ENCODE results near the gene GLRA3.

Gene GLRA3

GRCh38 chr4:174600391-174600790 is 228.7 kb downstream of the GLRA3 start:
- H3K4me3 ChIP-seq (replicated peaks; ENCODE audit: low read depth, low read length) = no peak overlapping the region
- DNase-seq (ENCODE audit: extremely low read depth, insufficient read length) = no peak
- H3K27me3 ChIP-seq (replicated peaks; ENCODE audit: control insufficient read depth, insufficient read depth, low read length) = no peaks in the 10 kb centered on the region
- no peaks in the 10 kb centered on the region for H3K36me3 ChIP-seq (ENCODE audit: control insufficient read depth, insufficient read depth, low read length)
- TF ChIP-seq, protein P1, sequence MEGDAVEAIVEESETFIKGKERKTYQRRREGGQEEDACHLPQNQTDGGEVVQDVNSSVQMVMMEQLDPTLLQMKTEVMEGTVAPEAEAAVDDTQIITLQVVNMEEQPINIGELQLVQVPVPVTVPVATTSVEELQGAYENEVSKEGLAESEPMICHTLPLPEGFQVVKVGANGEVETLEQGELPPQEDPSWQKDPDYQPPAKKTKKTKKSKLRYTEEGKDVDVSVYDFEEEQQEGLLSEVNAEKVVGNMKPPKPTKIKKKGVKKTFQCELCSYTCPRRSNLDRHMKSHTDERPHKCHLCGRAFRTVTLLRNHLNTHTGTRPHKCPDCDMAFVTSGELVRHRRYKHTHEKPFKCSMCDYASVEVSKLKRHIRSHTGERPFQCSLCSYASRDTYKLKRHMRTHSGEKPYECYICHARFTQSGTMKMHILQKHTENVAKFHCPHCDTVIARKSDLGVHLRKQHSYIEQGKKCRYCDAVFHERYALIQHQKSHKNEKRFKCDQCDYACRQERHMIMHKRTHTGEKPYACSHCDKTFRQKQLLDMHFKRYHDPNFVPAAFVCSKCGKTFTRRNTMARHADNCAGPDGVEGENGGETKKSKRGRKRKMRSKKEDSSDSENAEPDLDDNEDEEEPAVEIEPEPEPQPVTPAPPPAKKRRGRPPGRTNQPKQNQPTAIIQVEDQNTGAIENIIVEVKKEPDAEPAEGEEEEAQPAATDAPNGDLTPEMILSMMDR (IDR thresholded peaks at IDR 0.05; ENCODE audit: insufficient read depth, low read length, poor library complexity, severe bottlenecking) = no peak

DNA sequence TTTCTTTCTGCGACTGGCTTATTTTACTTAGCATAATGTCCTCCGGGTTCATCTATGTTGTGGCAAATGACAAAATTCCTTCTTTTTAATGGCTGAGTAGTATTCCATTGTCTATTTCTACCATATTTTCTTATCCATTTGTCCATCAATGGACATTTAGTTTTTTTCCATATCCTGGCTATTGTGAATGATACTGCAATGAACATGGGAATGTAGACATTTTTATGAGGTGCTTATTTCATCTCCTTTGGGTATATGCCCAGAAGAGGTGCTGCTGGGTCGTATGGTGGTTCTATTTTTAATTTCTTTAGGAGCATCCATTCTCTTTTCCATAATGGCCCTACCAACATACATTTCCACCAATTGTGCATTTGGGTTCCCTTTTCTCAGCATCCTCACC is 230.2 kb downstream of the GLRA3 start:
- H3K4me3 ChIP-seq (replicated peaks; ENCODE audit: low read depth, low read length) = no peak overlapping the region
- TF ChIP-seq, protein P1 (IDR thresholded peaks at IDR 0.05; ENCODE audit: insufficient read depth, low read length, poor library complexity, severe bottlenecking) = no peak
- no peak for DNase-seq (ENCODE audit: extremely low read depth, insufficient read length)
- no peaks in the 10 kb centered on the region for H3K27me3 ChIP-seq (replicated peaks; ENCODE audit: control insufficient read depth, insufficient read depth, low read length)
- H3K36me3 ChIP-seq (ENCODE audit: control insufficient read depth, insufficient read depth, low read length) = no peaks in the 10 kb centered on the region

DNA sequence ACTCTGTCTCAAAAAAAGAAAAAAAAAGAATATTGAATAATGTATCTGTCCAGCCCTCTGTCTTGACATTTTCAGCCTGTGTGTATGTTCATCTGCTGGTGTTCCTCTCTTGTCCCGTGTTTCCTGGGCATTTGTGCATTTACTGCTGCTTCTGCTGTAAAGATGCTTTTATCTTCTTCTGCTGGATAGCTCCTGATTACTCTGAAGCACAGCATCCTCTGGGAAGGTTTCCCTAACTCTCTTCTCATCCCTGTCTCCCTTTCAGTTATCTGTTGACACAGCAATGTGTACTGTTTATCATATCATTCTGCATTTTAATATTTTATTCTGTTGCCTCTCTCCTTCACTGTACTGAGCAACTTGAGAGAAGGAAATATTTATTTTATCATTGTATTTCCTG is 232.5 kb downstream of the GLRA3 start:
- TF ChIP-seq, protein P1 (IDR thresholded peaks at IDR 0.05; ENCODE audit: insufficient read depth, low read length, poor library complexity, severe bottlenecking) = no peak
- DNase-seq (ENCODE audit: extremely low read depth, insufficient read length) = no peak
- H3K27me3 ChIP-seq (replicated peaks; ENCODE audit: control insufficient read depth, insufficient read depth, low read length) = no peaks in the 10 kb centered on the region
- H3K36me3 ChIP-seq (ENCODE audit: control insufficient read depth, insufficient read depth, low read length) = no peaks in the 10 kb centered on the region
- H3K4me3 ChIP-seq (replicated peaks; ENCODE audit: low read depth, low read length) = no peak overlapping the region

DNA sequence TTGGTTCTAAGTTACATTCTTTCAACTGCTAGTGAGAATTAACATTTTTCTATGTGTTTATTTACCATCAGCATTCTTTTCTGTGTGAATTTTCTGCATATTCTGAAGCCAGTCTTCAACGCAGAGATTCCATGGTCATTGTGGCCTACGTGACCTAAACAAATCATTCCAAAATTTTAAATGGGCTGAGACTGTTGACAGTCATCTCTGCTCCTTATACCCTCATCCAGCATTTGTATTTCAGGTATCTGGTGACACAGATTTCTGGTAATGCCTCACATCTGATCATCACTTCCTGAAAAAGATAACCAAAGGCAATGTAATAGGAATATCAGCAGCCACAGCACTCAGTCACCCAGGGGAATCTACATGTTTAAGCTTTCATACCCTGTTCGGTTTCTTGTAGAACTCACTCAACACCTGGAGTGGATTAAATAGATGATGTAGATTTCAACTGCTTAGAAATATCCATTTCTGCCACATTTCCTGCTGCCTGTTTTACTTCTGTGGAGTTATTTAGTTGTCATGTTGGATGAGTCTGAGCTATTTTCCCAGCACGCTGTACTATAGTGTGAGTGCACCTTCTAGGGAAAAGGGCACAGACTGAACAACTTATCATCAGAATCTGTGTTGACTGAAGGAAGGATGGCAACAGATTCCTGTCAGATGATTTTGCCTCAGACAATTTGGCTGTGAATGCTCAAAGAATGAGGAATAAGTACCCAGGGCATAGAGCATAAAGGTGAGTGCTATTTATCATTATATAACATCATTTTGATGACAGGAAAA is 233.7 kb downstream of the GLRA3 start:
- TF ChIP-seq, protein P1 (IDR thresholded peaks at IDR 0.05; ENCODE audit: insufficient read depth, low read length, poor library complexity, severe bottlenecking) = no peak
- DNase-seq (ENCODE audit: extremely low read depth, insufficient read length) = no peak
- Histone ChIP-seq H3K27me3 (replicated peaks; ENCODE audit: control insufficient read depth, insufficient read depth, low read length) (no peaks in the 10 kb centered on the region), H3K36me3 (ENCODE audit: control insufficient read depth, insufficient read depth, low read length) (no peaks in the 10 kb centered on the region), H3K4me3 (replicated peaks; ENCODE audit: low read depth, low read length) (no peak overlapping the region)

DNA sequence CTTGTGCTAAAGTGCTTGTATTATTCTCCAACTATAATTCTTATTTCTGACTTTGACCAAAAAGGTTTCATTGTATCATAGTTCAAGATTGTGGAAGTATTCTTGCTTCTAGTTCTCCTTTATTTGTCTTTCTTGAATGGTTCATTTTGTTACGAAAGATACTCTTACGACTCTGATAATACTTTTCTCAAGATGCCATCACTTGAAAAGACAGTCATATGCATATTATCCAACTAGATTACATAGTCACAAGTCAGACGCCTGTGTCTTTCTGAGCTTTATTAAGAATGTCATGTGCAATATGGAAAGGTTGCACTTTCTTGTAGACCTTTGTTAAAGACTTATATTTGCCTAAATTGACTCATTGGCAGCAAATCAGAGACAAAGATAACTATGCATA is 235.3 kb downstream of the GLRA3 start:
- Histone ChIP-seq H3K36me3 (ENCODE audit: control insufficient read depth, insufficient read depth, low read length) (no peaks in the 10 kb centered on the region), H3K4me3 (replicated peaks; ENCODE audit: low read depth, low read length) (no peak overlapping the region), H3K27me3 (replicated peaks; ENCODE audit: control insufficient read depth, insufficient read depth, low read length) (no peaks in the 10 kb centered on the region)
- TF ChIP-seq, protein P1 (IDR thresholded peaks at IDR 0.05; ENCODE audit: insufficient read depth, low read length, poor library complexity, severe bottlenecking) = no peak
- no peak for DNase-seq (ENCODE audit: extremely low read depth, insufficient read length)

- Histone ChIP-seq H3K4me3 (replicated peaks; ENCODE audit: low read depth, low read length) (no peak overlapping the region), H3K36me3 (ENCODE audit: control insufficient read depth, insufficient read depth, low read length) (no peaks in the 10 kb centered on the region), H3K27me3 (replicated peaks; ENCODE audit: control insufficient read depth, insufficient read depth, low read length) (no peaks in the 10 kb centered on the region)
- TF ChIP-seq, protein P1 (IDR thresholded peaks at IDR 0.05; ENCODE audit: insufficient read depth, low read length, poor library complexity, severe bottlenecking) = no peak
- no peak for DNase-seq (ENCODE audit: extremely low read depth, insufficient read length)
Observed at GRCh38 chr4:174592985-174593335, 236.1 kb downstream of the GLRA3 start.

All from GM06990 (cell line).